ENCODE results near the gene PLXNA4.

The PLXNA4 gene

DNA sequence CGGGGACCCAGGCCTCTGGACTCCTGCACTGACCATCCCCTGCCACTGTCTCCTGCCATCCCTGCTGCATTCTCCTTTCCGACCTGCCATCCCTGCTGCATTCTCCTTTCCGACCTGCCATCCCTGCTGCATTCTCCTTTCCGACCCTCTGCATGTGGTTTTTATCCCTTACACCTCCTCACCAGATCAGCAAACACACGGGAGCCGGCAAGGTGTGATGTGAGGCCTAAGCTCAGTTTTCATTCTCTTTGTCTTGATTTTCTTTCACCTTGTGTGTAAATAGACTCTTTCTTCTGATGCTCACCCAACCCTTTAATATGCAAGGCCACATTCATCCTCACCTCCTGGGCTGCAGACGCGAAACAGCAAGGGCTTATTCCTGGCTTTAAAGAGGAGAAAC lies 11.4 kb downstream of the PLXNA4 start:
- DNase-seq: no peak

DNA sequence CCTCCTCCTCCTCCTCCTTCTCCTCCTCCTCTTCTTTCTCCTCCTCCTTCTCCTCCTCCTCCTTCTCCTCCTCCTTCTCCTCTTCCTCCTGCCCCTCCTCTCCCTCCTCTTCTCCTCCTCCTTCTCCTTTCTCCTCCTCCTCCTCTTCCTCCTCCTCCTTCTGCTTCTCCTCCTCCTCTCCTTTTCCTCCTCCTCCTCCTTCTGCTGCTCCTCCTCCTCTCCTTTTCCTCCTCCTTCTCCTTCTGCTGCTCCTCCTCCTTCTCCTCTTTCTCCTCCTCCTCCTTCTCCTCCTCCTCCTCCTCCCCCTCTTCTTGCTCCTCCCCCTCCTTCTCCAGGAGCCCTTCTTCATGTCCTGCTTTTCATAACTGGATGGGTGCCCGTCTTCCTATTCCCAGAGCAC lies 12.2 kb downstream of the PLXNA4 start:
- DNase-seq: no peak

GRCh38 chr7:132562690-132563089 lies 13.6 kb downstream of the PLXNA4 start:
- no peak for DNase-seq

DNA sequence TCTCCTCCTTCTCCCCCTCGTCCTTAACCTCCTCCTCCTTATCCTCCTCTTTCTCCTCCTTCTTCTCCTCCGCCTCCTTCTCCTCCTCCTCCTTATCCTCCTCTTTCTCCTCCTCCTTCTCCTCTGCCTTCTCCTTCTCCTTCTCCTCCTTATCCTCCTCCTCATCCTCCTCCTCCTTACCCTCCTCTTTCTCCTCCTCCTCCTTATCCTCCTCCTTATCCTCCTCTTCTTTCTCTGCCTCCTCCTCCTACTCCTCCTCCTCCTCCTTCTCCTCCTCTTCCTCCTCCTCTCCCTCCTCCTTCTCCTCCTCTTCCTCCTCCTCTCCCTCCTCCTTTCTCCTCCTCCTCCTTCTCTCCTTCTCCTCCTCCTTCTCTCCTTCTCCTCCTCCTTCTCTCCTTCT lies 14.5 kb downstream of the PLXNA4 start:
- DNase-seq: no peak

DNA sequence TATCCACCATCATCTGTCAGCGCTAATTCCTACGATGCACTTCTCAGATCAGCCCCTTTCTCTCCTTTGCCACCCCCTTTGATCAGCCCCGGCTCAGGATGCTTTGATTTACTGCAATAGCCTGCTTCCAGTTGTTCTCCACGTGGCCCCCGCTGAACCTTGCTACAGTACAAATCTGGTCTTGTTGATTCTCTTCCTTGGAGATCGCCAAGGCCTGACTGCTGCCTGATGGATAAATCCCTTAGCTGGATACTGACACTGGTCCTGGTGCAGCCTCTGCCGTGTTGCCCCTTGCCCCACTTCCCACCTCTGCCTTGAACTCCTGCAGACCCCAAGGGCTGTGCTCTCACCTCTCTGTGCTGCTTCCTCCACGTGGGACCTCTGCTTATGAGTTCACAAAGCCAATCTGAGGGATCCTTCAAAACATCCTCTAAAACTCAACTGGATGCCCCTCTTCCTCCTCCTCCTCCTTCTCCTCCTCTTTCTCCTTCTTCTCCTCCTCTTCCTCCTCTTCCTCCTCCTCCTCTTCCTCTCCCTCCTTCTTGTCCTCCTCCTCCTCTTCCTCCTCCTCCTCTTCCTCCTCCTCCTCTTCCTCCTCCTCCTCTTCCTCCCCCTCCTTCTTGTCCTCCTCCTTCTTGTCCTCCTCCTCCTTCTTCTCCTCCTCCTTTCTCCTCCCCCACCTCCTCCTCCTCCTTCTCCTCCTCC lies 15.3 kb downstream of the PLXNA4 start:
- DNase-seq: no peak

DNA sequence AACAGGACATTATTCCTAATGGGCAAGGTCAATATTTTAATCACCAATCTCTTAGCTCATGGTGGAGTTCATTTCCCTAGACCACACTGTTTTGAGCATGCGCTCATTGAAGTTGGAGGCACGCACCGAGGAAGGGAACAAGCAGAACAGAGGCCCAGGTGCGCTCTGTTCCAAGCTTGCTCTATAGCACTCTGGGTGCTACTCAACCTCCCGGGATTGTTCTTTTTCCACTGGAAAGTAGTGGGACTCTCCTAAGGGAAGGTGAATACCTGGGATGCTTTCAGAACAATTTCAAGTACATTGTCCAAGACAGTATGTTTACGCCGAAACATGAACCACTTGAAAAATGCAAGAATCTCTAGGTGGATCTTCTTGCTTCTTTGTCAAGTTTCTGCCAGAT lies 16.2 kb downstream of the PLXNA4 start:
- no peak for DNase-seq

GRCh38 chr7:132558815-132559214 lies 17.5 kb downstream of the PLXNA4 start:
- no peak for DNase-seq

DNA sequence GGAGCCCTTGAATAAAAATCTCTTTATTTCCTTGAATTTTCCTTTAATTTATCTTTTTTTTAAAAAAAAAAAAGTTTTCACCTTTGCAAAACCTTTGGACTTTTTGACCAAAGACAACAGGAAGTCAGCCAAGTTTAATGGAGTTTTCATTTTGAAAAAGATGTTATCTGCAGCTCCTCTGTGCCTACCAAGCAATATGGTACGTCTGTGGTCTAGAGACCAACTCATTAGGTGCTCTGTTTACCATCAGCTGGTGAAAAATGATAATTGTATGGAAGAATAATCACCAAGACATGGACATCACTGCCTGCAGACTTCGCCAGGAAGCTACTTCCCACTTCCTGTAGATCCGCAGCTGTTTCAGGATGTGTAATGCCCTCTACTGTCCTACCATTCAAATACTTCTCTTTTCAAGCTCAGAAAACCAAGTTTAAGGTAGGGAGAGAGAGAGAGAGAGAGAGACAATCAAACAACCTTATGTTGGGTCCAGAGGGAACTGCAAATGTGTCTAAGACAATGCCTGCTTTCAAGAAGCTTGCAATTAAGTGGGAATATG lies 18.7 kb downstream of the PLXNA4 start:
- peak; percentile 38 for DNase-seq

GRCh38 chr7:132554446-132554845 lies 21.8 kb downstream of the PLXNA4 start:
- DNase-seq: no peak

DNA sequence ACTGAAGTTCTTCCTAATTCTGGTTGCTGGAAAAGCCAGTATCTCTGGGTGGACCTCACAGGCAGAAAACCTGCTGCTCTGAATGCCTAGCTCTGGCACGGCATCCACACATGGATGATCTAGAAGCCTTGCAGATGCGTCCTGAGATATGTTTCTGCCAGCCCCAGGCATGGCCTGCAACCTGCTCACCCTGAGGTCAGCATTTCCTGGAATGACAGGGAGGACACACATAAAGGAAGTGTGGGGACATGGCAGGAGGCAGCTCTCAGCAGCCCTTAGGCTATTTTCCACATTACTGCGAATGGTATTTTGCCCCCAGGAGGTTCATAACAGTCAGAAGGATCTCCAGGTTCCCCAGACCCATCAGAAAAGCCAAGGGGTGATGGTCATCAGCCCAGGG lies 23.2 kb downstream of the PLXNA4 start:
- no peak for DNase-seq

- DNase-seq: no peak
These were observed 24.4 kb downstream of the PLXNA4 start for GRCh38 chr7:132551886-132552285.

DNA sequence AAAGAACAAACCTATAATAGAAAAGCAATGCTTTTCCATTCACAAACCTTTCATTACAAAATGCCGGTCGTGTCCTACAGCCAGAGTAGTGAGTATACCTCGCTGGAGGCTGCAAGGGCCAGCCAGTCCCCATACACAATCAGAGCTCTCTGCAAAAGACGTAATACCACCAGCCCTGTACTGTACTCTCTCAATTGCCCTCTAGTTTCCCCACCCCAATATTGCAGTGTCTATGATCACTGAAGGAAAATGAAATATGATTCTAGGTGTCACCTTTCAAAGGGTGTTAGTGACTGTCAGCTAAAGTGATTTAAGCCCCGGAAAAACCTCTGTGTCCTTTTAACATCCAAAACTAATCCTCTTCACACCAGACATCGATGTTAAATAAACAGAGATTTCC lies 24.8 kb downstream of the PLXNA4 start:
- no peak for DNase-seq

GRCh38 chr7:132548489-132549078 lies 27.7 kb downstream of the PLXNA4 start:
- no peak for DNase-seq

GRCh38 chr7:132547821-132548220 lies 28.4 kb downstream of the PLXNA4 start:
- no peak for DNase-seq

GRCh38 chr7:132546366-132547127 lies 29.7 kb downstream of the PLXNA4 start:
- no peak for DNase-seq

DNA sequence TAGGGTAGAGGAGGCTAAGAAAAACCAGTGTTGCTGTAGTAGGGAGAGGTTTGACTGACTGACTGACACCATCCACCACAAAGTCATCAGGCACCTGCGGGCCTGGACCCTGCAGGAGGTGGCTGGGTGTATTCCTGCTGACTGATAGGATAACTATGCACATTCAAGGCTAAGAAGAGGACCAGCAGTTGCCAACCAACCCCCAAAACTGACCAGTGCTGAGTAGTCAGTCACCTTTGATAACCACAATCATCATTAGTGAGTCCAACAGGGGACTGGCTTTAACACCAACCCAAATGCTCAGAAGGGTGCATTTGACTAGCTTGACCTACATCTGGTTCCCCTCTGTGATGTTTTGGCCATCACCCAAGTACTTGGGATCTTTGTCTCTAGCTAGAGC lies 30.5 kb downstream of the PLXNA4 start:
- no peak for DNase-seq

DNA sequence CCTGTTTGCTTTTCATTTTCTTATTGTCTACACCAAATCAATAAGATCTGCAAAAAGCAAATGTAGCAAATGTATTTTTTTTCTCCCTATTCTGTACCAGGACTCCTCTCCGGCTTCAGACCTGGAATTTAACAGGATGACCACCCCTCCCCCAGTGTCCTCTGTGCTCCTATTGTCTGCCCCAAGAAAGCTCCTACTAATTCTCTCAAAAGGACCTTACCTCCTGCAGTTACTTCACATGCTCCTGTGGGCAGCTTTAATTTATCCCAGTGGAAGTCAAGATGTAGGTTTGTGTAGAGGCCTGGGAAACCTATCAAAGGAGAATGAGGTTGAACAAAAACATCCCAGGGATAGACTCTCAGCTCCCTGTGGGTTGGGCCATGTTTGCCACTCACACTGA lies 31.3 kb downstream of the PLXNA4 start:
- no peak for DNase-seq

- no peak for DNase-seq
These were observed 32.2 kb downstream of the PLXNA4 start for GRCh38 chr7:132544025-132544424.

DNA sequence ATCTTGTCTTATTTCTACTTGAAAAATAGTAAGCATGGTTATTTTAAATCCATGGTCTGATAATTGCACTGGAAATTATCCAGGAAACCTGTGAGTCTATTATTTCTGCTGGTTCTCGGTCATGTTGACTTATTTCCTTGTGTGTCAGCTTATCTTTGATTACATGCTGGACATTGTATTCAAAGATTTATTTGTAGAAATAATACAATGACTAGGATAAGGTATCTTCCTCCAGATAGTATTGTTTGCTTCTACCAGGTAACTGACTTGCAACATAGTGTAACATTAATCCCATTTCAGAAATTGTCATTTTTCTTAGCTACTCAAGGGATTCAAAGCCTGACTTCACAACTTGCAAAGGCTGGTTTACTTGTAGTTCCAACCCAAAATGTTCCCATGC lies 33.4 kb downstream of the PLXNA4 start:
- no peak for DNase-seq

DNA sequence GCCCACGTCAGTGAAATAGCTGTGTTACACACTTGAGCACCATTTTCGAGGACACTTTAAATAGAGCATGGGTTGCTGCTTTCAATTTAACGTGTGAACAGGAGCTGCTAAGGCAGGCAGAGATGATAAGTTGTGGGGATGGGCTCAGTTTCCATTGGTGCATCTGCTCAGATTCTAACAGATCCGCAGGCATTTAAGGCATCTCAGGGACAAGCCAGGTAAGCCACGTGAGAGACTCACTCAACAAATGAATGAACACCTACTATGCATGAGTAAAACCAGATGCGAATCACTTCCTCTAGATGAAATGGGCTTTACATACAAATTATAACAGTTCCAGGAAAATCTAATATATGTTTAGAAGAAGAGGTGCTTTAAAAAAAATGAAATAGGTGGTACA lies 34.6 kb downstream of the PLXNA4 start:
- no peak for DNase-seq

- peak; percentile 82 for DNase-seq
These were observed 38.7 kb downstream of the PLXNA4 start for GRCh38 chr7:132537456-132538145.

- no peak for DNase-seq
These were observed 39.4 kb downstream of the PLXNA4 start for GRCh38 chr7:132536654-132537395.

DNA sequence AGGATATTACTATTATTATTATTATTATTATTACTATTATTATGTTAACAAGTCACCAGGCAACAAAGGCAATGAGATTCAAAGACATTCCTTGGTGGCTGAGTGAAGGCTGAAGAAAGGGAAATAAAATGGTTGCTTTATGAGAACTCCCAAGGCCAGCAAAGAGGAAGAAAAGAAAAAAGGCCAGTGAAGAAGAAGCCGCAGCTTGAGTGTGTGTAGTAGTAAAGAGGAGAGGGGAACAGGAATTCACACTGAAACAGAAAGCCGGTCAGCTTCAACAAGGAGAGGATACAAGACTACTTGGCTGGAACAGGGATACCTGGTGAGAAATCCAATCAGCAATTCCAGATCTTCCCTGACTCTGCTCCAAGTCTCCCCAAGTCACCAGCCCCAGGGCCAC lies 42.4 kb downstream of the PLXNA4 start:
- DNase-seq: peak; percentile 53
